Hepatocyte (in vitro differentiated cells): ENCODE measurements around the gene ARHGAP28. TPM values are rescaled to one million over a fixed set of nuclear protein-coding genes. Genes with fewer than 3 reads are reported as not detected.

Experiments
- DNase-seq: peaks from one replicate; pipeline ENCODE4 v3.0.0-alpha.2; 2016; ENCODE audit warnings: low spot score
- H2AFZ ChIP-seq: fragments of 200-600 bp; sonication (generic); 2 replicates; pipeline ENCODE4 v1.6.0; 2016; ENCODE audit warnings: antibody characterized with exemption, mild to moderate bottlenecking
- H3K27ac ChIP-seq: fragments of 200-600 bp; sonication (generic); 2 replicates; pipeline ENCODE4 v1.5.1; 2016; ENCODE audit warnings: mild to moderate bottlenecking
- H3K27me3 ChIP-seq: fragments of 200-600 bp; sonication (generic); 2 replicates; pipeline ENCODE4 v1.6.1; 2016
- H3K36me3 ChIP-seq: fragments of 200-600 bp; sonication (generic); replicated peaks from 2 replicates; pipeline ENCODE4 v1.5.1; 2016; ENCODE audit warnings: low read depth; ENCODE audit not compliant: insufficient read depth
- H3K4me1 ChIP-seq: fragments of 200-600 bp; sonication (generic); 2 replicates; pipeline ENCODE4 v1.5.1; 2016; ENCODE audit warnings: mild to moderate bottlenecking, moderate library complexity; ENCODE audit not compliant: insufficient read depth
- H3K4me2 ChIP-seq: fragments of 200-600 bp; sonication (generic); 2 replicates; pipeline ENCODE4 v1.6.0; 2016
- H3K4me3 ChIP-seq: fragments of 200-600 bp; sonication (generic); 2 replicates; pipeline ENCODE4 v1.5.1; 2016; ENCODE audit warnings: mild to moderate bottlenecking
- H3K79me2 ChIP-seq: fragments of 200-600 bp; sonication (generic); 2 replicates; pipeline ENCODE4 v1.6.0; 2017; ENCODE audit warnings: mild to moderate bottlenecking
- H3K9me2 ChIP-seq: fragments of 200-600 bp; sonication (generic); replicated peaks from 2 replicates; pipeline ENCODE4 v1.6.0; 2017; ENCODE audit warnings: mild to moderate bottlenecking; ENCODE audit not compliant: insufficient read depth
- H3K9me3 ChIP-seq: fragments of 200-600 bp; sonication (generic); 2 replicates; pipeline ENCODE4 v1.5.1; 2016; ENCODE audit warnings: low read depth, mild to moderate bottlenecking
- H4K20me1 ChIP-seq: fragments of 200-600 bp; sonication (generic); 2 replicates; pipeline ENCODE4 v1.6.0; 2016; ENCODE audit warnings: mild to moderate bottlenecking; ENCODE audit not compliant: insufficient read depth, poor library complexity, severe bottlenecking
- EZH2 ChIP-seq: fragments of 200-600 bp; sonication (generic); IDR thresholded peaks from 2 replicates; pipeline ENCODE4 v1.6.1; 2016; ENCODE audit warnings: antibody characterized with exemption, mild to moderate bottlenecking, borderline replicate concordance
- EZH2phosphoT487 ChIP-seq: fragments of 200-600 bp; sonication (generic); IDR thresholded peaks from one replicate; pipeline ENCODE4 v1.6.1; 2018; ENCODE audit warnings: antibody characterized with exemption, mild to moderate bottlenecking, low read depth, moderate library complexity; ENCODE audit not compliant: unreplicated experiment, severe bottlenecking
- WGBS: methylation state at CpG from one replicate; pipeline ENCODE4 v1.1.6; 2016; ENCODE audit warnings: low lambda C conversion rate; ENCODE audit errors: missing lambda C conversion rate; 5-methylcytosine and 5-hydroxymethylcytosine counted together
- polyA plus RNA-seq: library from polyadenylated mRNA; unstranded; fragments of >200 nt; fragmentation: Nextera tagmentation; extraction: Ambion mirVana; gene quantifications from 2 replicates; pipeline ENCODE4 v1.2.1, GENCODE V29; 2016
- total RNA-seq: library from RNA; depleted of rRNA; stranded (reverse); fragments of >200 nt; gene quantifications from 2 replicates; pipeline ENCODE4 v1.2.3, GENCODE V29; 2014
- TF ChIP-seq, protein P1 (sequence below): fragments of 200-600 bp; sonication (generic); IDR thresholded peaks from 2 replicates; pipeline ENCODE4 v1.5.1; 2016; ENCODE audit warnings: antibody characterized with exemption, mild to moderate bottlenecking; ENCODE audit not compliant: poor library complexity

Gene ARHGAP28
- total and polyA plus RNA-seq, 2 experiments from 2014 or later: 23.5 to 60.7 TPM

- TF ChIP-seq, protein P1, sequence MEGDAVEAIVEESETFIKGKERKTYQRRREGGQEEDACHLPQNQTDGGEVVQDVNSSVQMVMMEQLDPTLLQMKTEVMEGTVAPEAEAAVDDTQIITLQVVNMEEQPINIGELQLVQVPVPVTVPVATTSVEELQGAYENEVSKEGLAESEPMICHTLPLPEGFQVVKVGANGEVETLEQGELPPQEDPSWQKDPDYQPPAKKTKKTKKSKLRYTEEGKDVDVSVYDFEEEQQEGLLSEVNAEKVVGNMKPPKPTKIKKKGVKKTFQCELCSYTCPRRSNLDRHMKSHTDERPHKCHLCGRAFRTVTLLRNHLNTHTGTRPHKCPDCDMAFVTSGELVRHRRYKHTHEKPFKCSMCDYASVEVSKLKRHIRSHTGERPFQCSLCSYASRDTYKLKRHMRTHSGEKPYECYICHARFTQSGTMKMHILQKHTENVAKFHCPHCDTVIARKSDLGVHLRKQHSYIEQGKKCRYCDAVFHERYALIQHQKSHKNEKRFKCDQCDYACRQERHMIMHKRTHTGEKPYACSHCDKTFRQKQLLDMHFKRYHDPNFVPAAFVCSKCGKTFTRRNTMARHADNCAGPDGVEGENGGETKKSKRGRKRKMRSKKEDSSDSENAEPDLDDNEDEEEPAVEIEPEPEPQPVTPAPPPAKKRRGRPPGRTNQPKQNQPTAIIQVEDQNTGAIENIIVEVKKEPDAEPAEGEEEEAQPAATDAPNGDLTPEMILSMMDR: no peak
- TF ChIP-seq EZH2: no peak
- no peak for TF ChIP-seq EZH2phosphoT487
- Histone ChIP-seq H3K4me2 (peak overlapping the region; percentile 76), H3K36me3 (no peaks in the 10 kb centered on the region), H2AFZ (peak overlapping the region; percentile 11), H3K9me3 (no peaks in the 10 kb centered on the region), H3K79me2 (peaks cover 43% of the 10 kb centered on the region), H3K27ac (peak overlapping the region; percentile 92), H3K4me3 (peak overlapping the region; percentile 70), H4K20me1 (no peaks in the 10 kb centered on the region), H3K4me1 (peaks cover 23% of the 10 kb centered on the region), H3K9me2 (no peaks in the 10 kb centered on the region), H3K27me3 (no peaks in the 10 kb centered on the region)
- no peak for DNase-seq
- WGBS: 28% methylated on average over 4 of the region's 4 CpGs
Observed at GRCh38 chr18:6730416-6731221, 1.1 kb downstream of the ARHGAP28 start.

DNA sequence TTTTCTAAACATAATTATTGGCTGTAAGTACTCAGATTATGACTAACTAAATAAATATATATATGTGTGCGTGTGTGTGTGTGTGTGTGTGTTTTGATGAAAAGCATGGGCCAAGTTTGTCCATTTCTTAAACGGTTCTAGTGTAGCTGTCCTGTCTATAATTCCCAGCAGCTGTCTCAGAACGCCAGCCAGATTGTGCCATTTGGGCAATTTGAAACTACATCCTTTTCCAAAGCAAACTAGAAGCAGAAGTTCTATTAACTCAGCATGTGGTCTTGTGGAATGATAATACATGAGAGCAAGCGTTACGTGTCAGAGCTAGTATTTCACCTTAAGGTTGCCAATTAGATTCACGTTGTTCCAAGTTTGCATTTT lies 1.7 kb downstream of the ARHGAP28 start:
- Histone ChIP-seq H3K4me3 (peak overlapping the region; percentile 70), H3K9me2 (no peaks in the 10 kb centered on the region), H4K20me1 (no peaks in the 10 kb centered on the region), H3K36me3 (no peaks in the 10 kb centered on the region), H3K27ac (peak overlapping the region; percentile 92), H3K79me2 (peaks cover 49% of the 10 kb centered on the region), H3K9me3 (no peaks in the 10 kb centered on the region), H3K4me2 (peak overlapping the region; percentile 76), H3K27me3 (no peaks in the 10 kb centered on the region), H2AFZ (no peak overlapping the region), H3K4me1 (peaks cover 23% of the 10 kb centered on the region)
- TF ChIP-seq EZH2 (no peak), EZH2phosphoT487 (no peak)
- TF ChIP-seq, protein P1: no peak
- DNase-seq: peak; percentile 32
- WGBS: 26% methylated on average over 6 of the region's 6 CpGs

DNA sequence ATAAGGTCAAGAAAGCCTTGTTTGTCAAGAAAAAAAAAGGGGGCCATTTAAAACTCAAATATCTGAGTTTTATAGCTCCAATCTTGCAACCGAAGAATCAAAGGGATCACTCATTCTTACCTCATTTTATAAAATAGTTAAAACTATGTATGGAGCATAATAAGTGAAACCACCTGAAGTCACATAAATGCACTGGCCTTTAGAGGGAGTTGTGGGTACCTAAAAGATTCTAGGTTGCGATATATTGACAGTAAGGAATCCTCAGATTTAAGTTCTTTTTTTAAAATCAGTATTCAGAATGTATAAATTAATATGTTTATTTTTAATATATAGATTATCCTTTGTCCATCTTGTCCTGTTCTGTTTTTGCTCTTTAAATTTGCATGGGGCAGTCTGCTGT lies 3.4 kb downstream of the ARHGAP28 start:
- Histone ChIP-seq H2AFZ (no peak overlapping the region), H3K79me2 (peaks cover 65% of the 10 kb centered on the region), H3K27ac (peak overlapping the region; percentile 92), H3K4me1 (peaks cover 31% of the 10 kb centered on the region), H3K27me3 (no peaks in the 10 kb centered on the region), H3K4me2 (peak overlapping the region; percentile 76), H3K9me2 (no peaks in the 10 kb centered on the region), H4K20me1 (no peaks in the 10 kb centered on the region), H3K9me3 (no peaks in the 10 kb centered on the region), H3K4me3 (no peak overlapping the region), H3K36me3 (no peaks in the 10 kb centered on the region)
- TF ChIP-seq, protein P1: peak; percentile 34
- no peak for TF ChIP-seq EZH2phosphoT487
- DNase-seq: no peak
- WGBS: 71% methylated on average over 2 of the region's 2 CpGs
